ENCODE data around the gene RALGPS1.

RALGPS1 gene

DNA sequence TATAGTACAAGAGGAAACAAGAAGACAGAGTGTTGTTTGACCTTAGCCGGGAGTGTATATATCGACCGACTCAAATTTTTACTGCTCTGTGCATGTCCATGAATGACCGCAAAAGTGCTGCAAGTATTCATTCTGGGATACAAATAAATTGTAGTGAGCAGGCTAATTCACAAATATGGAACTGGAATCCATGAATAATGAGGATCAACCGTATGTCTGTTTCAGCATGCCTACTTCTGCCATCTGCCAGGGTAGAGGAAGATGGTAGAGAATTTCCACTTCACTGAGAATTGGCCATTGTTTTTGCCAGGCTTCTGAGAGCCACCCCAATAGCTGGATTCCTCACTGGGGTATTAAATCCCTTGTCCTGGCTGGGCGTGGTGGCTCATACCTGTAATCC is 8.5 kb upstream of the RALGPS1 start:
- no peak for DNase-seq (ENCODE audit: low read depth in 1 of 2, low spot score in 1 of 2)

DNA sequence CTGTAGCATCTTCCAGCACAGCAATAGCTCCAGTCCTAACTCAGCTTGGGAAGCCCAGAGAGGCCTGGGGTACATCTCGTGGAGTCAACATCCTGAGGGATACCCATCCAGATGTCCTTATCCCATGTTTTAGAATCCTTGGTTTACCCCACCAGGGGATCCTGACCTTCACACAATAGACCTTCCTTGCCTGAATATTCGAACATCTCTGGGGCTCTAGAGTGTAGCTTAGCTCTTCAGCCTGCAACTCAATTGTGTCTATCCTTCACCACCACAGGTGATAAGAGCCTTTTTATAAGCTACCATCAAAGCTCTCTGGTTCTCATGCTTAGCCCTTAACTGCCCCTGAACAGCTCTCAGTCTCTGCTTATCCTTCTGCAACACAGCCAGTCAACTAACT is 7.5 kb upstream of the RALGPS1 start:
- no peak for DNase-seq (ENCODE audit: low read depth in 1 of 2, low spot score in 1 of 2)

DNA sequence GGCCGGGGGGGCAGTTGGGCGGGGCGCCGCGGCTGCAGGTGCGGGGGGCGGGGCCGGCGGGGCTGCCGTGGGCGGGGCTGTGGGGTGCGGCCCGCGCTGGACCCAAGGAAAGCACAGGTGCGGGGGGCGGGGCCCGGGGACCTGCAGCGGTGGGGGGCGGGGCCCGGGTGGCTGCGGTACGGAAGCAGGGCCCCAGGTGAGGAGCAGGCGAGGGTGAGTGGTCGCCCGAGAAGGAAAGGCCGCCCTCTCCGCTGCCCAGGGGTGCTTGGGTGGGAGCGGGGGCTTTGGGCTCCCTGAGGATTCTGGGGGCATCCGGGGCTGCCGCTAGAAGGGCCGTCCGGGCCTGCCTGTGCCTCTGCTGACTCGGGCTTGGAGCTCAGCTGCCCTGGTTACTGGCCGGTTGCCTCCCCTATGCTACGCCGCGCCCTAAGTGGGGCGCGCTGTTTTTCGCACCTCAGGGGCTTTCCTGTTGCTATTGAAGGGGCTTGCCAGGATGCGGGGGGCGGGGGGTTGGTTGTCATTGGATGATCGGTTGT is 767 bp downstream of the RALGPS1 start:
- no peak for DNase-seq (ENCODE audit: low read depth in 1 of 2, low spot score in 1 of 2)

DNA sequence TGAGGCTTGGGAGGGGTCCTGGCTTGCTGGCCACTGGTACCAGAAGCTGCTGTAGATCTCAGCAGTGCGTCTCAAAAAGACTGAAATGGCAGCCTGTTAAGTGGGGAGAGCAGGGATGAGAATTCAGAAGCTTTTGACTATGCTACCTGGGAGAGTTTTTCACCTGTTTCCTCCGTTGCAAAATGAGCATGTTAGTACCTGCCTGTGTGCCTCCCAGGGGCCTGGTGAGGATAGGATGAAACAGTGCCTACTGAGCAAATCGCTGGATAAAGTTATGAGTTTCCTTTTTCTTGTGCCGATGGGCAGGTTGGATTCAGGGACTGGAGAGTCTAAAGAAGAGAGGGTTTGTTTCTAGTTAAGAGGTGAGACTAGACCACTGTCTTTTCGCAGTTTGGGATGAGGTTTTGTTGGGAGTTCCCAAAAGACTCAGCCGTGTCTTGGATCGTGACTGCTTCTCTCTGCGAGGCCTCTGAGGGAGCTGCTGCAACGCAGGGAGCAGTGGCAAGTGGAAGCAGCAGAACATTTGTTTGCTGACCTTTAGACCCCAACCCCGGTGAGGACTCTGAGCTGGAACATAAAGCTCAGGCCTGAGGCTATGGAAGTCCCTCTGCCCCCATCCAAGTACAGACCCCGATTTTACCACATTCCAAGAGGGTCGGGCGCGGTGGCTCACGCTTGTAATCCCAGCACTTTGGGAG is 1.4 kb downstream of the RALGPS1 start:
- DNase-seq (ENCODE audit: low read depth in 1 of 2, low spot score in 1 of 2) = no peak

DNA sequence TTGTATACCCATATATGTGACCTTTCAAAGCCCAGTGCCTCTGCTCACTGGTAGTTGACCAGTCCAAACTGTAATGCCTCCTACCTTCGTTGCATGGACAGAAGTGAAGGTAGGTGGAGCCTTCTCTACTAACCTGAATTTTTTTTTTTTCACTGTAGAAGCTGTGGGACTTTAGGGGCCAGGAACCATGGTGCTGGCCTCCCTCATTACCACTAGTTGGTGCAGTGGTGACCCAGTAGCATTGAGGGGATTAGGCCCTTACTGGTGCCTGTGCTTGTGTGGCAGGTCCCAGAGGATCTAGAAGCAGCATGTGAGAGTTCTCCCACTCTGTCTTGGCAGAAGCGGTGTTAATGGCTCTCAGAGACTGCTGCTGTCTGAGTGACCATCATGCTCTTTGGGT is 2.3 kb downstream of the RALGPS1 start:
- no peak for DNase-seq (ENCODE audit: low read depth in 1 of 2, low spot score in 1 of 2)

DNA sequence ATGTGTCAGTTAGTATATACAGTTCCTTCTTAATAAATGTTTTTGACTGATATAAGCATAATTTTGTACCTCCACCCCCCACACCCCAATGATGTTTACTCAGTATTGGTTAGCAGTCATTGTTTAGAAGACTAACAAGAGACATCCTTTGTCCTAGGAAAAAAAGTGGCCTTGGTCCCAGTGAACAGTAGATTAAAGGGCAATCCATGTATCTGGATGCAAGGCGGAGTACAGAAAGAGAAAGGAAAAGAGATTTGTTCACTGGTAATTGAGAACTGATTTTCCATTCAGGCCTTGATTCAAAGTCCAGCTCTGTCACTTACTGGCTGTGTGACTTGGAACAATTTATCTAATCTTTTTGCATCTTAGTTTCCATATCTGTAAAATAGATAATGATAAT is 4.6 kb downstream of the RALGPS1 start:
- DNase-seq (ENCODE audit: low read depth in 1 of 2, low spot score in 1 of 2) = no peak

DNA sequence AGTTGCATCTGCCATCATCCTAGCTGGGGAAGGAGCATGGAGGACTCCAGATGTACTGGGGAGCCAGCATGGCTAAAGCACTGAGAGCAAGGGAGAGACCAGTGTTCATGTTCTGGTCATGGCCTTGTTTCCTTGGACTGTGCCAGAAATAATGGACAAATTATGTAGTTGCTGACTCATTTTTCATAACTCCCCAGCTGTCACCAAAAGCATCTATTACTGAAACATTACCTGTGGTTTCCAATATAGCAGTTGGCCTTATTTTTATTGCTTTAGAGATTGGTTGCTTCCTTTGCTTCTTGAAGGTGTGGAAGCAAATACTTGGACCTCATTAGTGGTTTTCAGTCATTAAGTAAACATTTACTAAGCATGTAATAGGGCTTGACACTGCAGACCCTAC is 11.3 kb downstream of the RALGPS1 start:
- no peak for DNase-seq (ENCODE audit: low read depth in 1 of 2, low spot score in 1 of 2)

DNA sequence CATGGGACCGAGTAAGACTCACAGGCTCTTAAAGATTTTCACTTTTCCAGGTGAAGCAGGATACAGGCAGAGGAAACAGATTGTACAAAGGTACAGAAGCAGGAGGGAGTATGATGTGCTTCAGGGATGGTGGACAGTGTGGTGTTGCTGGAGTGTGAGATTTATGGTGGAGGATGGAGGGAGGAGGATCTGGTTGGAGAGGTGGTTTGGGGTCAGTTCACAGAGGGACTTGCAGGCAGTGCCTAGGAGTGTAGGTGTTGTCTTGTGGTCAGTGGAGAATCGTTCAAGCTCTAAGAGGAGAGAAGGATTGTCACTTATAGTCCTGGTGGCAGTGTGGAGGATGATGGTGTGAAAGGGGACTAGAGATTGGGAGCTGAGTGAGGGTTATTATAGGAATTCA is 11.8 kb downstream of the RALGPS1 start:
- DNase-seq (ENCODE audit: low read depth in 1 of 2, low spot score in 1 of 2) = no peak

DNA sequence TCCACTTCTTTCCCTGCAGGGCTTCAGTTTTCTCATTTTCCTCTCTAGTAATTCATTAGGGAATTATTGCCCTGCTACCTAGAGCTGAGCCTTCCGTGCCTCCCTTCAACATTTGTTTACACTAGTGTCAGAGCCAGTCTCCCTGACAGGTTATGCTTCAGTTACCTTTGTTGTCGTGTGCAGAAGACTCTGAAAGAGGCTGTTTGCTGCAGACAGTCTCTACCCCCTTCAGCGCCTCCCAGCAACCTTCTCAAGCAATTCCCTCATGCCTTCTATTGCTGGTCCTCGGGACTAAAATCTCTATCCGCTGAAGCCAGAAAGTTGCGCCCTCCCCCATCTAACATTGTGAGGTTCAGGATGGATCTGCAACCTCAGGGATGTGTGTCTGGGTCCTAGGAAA is 12.8 kb downstream of the RALGPS1 start:
- no peak for DNase-seq (ENCODE audit: low read depth in 1 of 2, low spot score in 1 of 2)

DNA sequence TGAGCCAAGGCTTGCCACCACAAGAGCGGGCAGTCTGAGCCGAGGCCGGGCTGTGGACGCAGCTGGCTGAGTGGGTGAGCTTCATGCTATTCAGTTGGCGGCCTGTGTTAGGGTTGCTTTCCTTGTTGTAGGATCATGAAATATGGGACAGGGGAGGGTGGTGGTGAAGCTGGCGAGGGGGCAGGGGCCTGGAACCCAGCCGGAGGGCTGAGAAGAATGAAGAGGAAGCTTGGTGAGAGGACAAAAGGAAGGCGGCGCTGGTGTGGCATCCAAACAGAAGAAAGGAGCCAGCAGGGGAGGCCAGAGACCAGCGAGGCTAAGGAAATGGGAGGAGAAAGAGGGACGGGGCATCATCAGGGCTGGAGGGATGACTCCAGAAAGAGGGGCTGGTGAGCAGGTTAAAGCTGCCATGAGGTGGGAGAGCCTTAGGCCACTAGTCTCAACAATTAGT is 18.3 kb downstream of the RALGPS1 start:
- no peak for DNase-seq (ENCODE audit: low read depth in 1 of 2, low spot score in 1 of 2)

DNA sequence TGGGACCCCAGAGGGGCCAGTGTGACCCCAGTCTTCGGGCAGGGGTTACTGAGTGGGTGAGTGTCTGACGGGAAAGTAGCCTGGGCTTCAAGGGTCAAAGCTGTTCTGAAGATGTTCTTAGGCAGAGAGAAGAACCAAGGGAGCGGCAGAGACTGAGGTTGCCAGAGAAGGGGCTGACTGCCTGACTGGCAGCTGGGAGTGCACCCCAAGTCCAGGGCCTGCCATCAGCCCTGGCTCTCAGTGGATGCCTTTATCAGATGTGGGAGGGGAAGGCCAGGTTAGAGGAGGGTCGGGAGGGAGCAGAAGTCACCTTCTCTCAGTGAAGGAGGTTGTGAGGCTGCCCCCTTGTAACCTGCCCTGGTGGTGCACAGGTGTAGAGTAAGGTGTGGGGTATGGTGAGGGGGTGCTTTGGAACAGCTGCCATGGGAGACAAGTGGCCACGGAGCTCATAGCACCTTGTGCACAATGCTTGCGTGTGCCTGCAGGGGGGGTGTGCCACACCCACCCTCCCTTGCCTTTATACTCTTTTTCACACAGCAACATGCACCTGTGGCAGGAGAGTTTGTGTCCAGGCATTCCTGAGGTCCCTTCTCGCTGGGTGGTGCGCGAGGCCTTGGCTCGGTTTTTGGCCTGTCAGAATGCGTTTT is 18.9 kb downstream of the RALGPS1 start:
- DNase-seq (ENCODE audit: low read depth in 1 of 2, low spot score in 1 of 2) = no peak

DNA sequence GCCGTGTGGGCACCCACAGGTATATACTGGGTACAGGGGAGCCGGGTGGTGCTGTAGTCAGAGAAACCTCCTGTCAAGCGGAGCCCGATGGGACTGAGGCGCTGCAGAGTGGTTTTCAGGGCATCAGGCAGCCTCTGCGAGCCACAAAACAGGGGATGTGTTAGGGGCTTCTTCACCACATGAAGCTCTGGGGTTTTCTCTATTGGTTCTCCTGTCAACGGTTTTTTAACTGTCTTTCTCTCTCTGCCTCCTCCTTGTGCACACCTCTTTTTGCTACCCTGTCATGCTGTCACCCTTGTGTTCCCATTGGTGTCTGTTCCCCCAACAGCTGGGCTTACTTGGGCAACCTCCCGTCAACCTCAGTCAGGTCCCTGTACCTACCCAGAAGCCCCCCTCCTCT is 19.9 kb downstream of the RALGPS1 start:
- no peak for DNase-seq (ENCODE audit: low read depth in 1 of 2, low spot score in 1 of 2)

DNA sequence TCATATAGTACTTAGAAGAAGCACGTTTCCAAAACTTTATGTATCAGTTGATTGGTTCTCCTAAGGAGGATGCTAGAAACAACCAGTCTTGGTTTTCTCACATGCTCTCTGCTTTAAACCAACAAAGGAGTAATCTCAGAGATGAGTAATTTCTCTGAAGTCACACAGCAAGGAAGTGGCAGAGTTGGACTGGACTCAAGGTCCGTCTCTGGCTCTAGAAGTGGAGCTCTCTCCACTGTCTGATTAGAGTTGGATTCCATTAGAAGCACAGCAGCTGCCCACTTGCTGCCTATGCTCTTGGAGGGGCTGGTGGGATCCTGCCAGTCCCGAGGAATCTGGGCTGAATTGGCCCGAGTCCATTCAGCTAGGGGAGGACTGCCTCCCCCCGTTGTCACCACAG is 21.0 kb downstream of the RALGPS1 start:
- no peak for DNase-seq (ENCODE audit: low read depth in 1 of 2, low spot score in 1 of 2)

DNA sequence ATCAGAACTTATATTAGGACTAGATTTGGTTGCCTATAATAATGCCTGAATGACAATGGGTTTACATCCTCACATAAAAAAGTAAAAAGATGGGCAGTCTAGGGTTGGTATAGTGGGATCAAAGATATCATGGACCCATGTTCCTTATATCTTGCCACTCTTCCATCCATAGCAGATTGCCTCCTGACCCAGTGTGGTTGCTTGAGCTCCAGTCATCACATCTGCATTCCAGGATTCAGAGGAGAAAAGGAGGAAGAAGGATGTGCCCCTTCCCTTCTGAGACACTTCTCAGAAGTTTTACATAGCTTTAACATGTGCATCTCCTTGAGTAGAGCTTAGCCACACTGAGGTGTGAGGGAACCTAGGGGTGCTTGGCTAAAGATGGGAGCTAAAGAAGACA is 22.9 kb downstream of the RALGPS1 start:
- no peak for DNase-seq (ENCODE audit: low read depth in 1 of 2, low spot score in 1 of 2)

DNA sequence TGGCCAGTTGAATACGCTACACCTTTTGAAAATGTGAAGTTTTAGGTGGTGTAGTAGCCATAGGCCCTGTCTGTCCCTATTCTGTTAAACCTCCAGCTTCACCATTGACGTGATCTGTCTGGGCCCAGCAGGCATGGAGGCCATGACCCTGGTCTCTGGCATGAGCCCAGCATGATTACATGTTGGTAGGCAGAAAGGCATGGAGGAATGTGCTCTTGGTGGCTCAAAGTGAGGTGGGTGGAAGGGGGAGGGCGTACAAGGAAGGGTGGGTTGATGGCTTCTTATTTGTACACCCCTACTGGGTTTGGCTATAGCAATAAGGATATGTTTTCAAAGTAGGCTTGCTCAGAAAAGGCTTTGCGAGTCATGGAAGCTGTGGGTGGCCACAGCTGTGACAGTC is 23.7 kb downstream of the RALGPS1 start:
- no peak for DNase-seq (ENCODE audit: low read depth in 1 of 2, low spot score in 1 of 2)

DNA sequence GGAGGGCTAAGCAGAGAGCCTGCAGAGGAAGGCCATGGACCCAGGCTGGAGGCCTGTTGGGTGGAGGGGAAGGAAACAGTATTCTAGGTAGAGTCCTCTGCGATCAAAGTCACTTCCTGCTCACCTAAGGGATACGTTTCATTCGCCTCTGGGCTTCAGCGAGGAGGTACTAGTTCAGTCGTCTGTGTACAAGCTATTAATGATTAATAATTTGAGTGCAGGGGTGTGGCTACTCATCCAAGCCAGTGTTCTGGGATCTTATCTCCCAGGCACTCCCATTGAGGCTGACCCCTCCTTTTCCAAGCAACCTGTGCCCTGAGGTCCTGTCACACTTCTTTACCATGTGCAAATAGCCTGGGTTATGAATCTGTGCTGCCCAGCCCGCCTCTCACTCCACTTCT is 25.2 kb downstream of the RALGPS1 start:
- DNase-seq (ENCODE audit: low read depth in 1 of 2, low spot score in 1 of 2) = no peak

DNA sequence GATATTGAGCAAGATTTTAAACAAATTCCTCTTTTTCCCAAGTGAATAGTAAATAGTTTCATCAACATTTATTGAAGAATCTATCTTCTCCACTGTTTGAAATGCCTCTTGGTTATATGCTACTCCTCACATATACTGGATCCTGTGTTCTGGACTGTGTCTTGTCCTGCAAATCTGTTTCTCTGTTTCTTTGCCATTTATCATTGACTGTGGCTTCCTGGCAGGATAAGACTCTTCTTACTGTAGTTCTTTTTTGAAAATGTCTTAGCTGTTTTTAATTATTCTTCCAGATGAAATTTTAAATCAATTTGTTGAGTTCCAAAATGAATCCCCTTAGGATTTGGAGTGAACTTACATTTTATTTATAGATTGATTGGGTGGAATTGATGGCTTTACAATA is 27.8 kb downstream of the RALGPS1 start:
- DNase-seq (ENCODE audit: low read depth in 1 of 2, low spot score in 1 of 2) = no peak

DNA sequence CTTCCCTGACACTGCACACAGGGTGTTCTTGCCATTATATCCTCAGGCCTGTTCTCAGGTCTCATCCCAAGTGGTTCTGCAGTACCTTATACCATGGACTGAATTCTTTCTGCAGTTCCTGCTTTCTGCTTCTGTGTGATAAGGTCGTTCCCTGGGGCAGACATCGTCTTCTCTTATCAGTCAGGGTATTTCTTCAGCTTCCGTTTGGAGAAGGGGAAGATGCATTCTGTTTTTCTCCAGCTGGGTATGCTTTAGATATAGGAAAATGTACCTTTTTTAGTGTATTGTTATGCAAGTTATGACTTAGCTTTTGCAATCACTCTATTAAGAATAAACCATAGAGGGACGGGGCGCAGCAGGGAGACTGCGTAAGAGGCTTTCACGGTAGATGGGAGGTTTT is 31.1 kb downstream of the RALGPS1 start:
- no peak for DNase-seq (ENCODE audit: low read depth in 1 of 2, low spot score in 1 of 2)

DNA sequence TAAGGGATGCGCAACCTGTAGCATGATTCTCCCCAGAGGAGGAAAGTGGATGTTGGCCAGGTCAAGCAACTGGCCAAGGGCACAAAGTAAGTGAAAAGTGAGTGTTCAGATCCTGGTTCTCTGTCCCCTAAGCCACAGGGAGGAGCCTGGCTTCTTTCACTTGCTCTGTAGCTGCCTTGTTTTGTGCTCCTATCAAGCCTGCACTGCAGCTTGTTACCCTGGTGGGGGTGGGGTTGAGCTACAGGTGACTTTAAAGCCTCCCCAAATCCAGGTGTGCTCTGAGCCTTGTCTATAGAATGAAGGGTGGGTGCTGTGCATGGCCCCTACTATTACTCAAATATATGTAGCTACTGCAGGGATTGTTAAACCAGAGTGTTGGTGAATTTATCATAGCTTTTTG is 32.9 kb downstream of the RALGPS1 start:
- no peak for DNase-seq (ENCODE audit: low read depth in 1 of 2, low spot score in 1 of 2)

DNA sequence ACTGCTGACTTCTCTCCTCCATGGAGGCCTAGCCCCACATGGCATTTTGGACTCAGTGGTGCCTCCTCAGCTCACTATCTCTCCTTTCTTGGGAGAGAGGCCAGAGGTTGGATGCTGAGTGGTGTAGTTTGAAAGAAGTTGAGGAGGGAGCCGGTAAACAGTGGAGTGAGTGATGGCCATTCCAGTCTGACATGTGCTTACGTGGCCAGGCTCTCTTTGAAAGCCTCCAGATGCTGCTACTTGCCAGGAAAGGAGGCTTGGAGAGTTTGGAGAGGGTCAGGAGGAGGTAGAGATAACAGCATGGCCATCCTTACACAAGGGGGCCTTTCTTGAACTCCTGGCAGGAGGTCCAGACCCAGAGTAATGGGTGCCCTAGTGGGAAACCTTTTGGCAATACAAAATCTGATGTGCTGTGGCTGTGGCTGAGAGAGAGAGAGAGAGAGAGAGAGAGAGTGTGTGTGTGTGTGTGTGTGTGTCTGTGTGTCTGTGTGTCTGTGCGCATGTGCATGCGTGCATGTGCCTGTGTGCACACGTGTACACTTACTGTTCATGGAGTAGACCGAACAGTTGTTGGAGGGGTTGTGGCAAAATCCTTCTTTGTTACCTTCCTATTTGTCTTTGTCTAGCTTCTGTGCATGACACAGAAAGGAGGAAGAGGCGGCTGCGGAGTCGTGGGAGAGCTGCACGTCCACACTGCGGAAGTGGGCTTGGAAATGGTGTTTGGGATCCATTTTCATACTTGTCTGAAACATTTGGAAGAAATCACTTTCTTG is 37.8 kb downstream of the RALGPS1 start:
- no peak for DNase-seq (ENCODE audit: low read depth in 1 of 2, low spot score in 1 of 2)

DNA sequence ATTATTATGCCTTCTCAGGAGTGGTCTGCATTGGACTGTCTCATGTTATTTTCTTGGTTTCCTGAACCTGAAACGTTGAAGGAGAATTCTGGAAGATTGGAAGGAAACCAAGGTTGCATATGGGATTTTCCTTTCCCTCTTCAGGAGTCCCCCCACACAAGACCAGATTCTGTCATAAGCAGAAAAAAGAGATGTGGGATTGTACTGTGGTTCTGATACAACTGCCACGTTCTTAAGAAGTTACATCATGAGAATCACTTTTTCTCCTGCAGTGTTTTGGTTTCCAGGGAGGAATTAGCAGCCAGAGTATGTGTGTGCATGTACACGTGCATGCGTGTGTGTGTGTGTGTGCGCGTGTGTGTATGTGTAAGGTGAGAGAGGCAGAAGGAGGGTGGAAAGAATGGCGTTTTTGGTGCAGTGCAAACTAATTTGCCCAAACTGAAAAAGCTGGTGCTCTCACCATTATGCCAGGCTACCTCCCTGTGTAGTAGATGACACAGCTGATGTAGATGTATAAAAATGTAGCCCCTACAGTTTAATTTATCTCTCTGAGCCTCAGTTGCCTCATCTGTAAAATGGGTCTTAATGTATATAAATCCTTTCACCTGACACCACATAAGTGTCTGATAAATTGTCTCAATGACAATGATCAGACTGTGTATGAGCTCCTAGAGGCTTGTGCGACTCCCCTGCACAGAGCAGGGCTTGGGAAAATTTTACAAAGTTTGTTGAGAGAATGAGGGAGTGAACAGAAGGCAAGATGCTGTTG is 38.6 kb downstream of the RALGPS1 start:
- DNase-seq (ENCODE audit: low read depth in 1 of 2, low spot score in 1 of 2) = no peak
